Neural progenitor cell (in vitro differentiated cells): ENCODE measurements around the gene GMPPB. TPM values are rescaled to one million over a fixed set of nuclear protein-coding genes. Genes with fewer than 3 reads are reported as not detected.

Experiments used
- DNase-seq: peaks from one replicate; pipeline ENCODE4 v3.0.0-alpha.2; 2016; ENCODE audit warnings: low spot score
- H2AFZ ChIP-seq: fragments of 200-600 bp; sonication (generic); replicated peaks from 2 replicates; pipeline ENCODE4 v1.6.1; 2016; ENCODE audit warnings: antibody characterized with exemption
- H3F3A ChIP-seq: fragments of 200-600 bp; sonication (generic); 2 replicates; pipeline ENCODE4 v1.6.1; 2016; ENCODE audit warnings: antibody characterized with exemption, low read depth
- H3K27ac ChIP-seq: fragments of 200-600 bp; sonication (generic); 2 replicates; pipeline ENCODE4 v1.5.1; 2016; ENCODE audit warnings: mild to moderate bottlenecking
- H3K27me3 ChIP-seq: fragments of 200-600 bp; sonication (generic); 2 replicates; pipeline ENCODE4 v1.6.1; 2016; ENCODE audit warnings: mild to moderate bottlenecking, moderate library complexity
- H3K36me3 ChIP-seq: fragments of 200-600 bp; sonication (generic); 2 replicates; pipeline ENCODE4 v1.5.1; 2016
- H3K4me1 ChIP-seq: fragments of 200-600 bp; sonication (generic); 2 replicates; pipeline ENCODE4 v1.6.1; 2016; ENCODE audit warnings: mixed run types
- H3K4me2 ChIP-seq: fragments of 200-600 bp; sonication (generic); 2 replicates; pipeline ENCODE4 v1.6.1; 2016
- H3K4me3 ChIP-seq: fragments of 200-600 bp; sonication (generic); 2 replicates; pipeline ENCODE4 v1.5.1; 2016
- H3K79me2 ChIP-seq: fragments of 200-600 bp; sonication (generic); 2 replicates; pipeline ENCODE4 v1.6.1; 2016; ENCODE audit warnings: low read depth
- H3K9ac ChIP-seq: fragments of 200-600 bp; sonication (generic); 2 replicates; pipeline ENCODE4 v1.6.1; 2016
- H3K9me3 ChIP-seq: fragments of 200-600 bp; sonication (generic); 2 replicates; pipeline ENCODE4 v1.5.1; 2016; ENCODE audit warnings: low read depth
- H4K20me1 ChIP-seq: fragments of 200-600 bp; sonication (generic); 2 replicates; pipeline ENCODE4 v1.6.1; 2016; ENCODE audit warnings: low read depth
- H3K27ac Mint-ChIP-seq: 3 replicates; pipeline ENCODE4 v1.8.0; 2021; ENCODE audit warnings: mixed read lengths
- H3K27me3 Mint-ChIP-seq: 2 replicates; pipeline ENCODE4 v1.8.0; 2022; ENCODE audit warnings: low read depth, mild to moderate bottlenecking, inconsistent platforms, moderate library complexity, mixed read lengths; ENCODE audit not compliant: insufficient read depth
- H3K36me3 Mint-ChIP-seq: 3 replicates; pipeline ENCODE4 v1.8.0; 2021; ENCODE audit warnings: mixed read lengths
- H3K4me1 Mint-ChIP-seq: 3 replicates; pipeline ENCODE4 v1.8.0; 2021; ENCODE audit warnings: mixed read lengths
- H3K4me3 Mint-ChIP-seq: 3 replicates; pipeline ENCODE4 v1.8.0; 2021; ENCODE audit warnings: mild to moderate bottlenecking, moderate library complexity, mixed read lengths
- H3K9me3 Mint-ChIP-seq: 3 replicates; pipeline ENCODE4 v1.8.0; 2020; ENCODE audit warnings: mixed read lengths
- CTCF ChIP-seq: fragments of 200-600 bp; sonication (generic); IDR thresholded peaks from 2 replicates; pipeline ENCODE4 v1.5.1; 2017; ENCODE audit warnings: antibody characterized with exemption, mild to moderate bottlenecking
- EZH2 ChIP-seq: fragments of 200-600 bp; sonication (generic); IDR thresholded peaks from 2 replicates; pipeline ENCODE4 v1.6.1; 2017; ENCODE audit warnings: antibody characterized with exemption, mild to moderate bottlenecking, moderate library complexity
- EZH2phosphoT487 ChIP-seq: fragments of 200-600 bp; sonication (generic); IDR thresholded peaks from 2 replicates; pipeline ENCODE4 v1.6.1; 2017; ENCODE audit warnings: antibody characterized with exemption
- total RNA-seq: library from RNA; depleted of rRNA; stranded (reverse); fragments of >200 nt; gene quantifications from 2 replicates; pipeline ENCODE4 v1.2.3, GENCODE V29; 2015; ENCODE audit warnings: low replicate concordance

The GMPPB gene
- total RNA-seq, 1 donor from 2014 or later, result 10.6 TPM

GRCh38 chr3:49712631-49713317 is 11.0 kb downstream of the GMPPB start:
- Histone ChIP-seq H3K4me2 (no peak overlapping the region), H2AFZ (no peak overlapping the region), H3K9ac (no peak overlapping the region), H3K27me3 (no peaks in the 10 kb centered on the region), H3K36me3 (no peaks in the 10 kb centered on the region), H3K4me1 (no peaks in the 10 kb centered on the region), H3F3A (no peaks in the 10 kb centered on the region), H3K27ac (no peak overlapping the region), H3K4me3 (no peak overlapping the region), H4K20me1 (no peaks in the 10 kb centered on the region), H3K79me2 (no peaks in the 10 kb centered on the region), H3K9me3 (no peaks in the 10 kb centered on the region)
- no peak overlapping the region for H3K27ac Mint-ChIP-seq
- no peak for TF ChIP-seq EZH2phosphoT487
- no peak for TF ChIP-seq CTCF
- TF ChIP-seq EZH2, result no peak
- no peak overlapping the region for H3K4me3 Mint-ChIP-seq
- H3K36me3 Mint-ChIP-seq, result no peaks in the 10 kb centered on the region
- DNase-seq, result peak; percentile 21
- H3K9me3 Mint-ChIP-seq, result no peaks in the 10 kb centered on the region
- H3K4me1 Mint-ChIP-seq, result no peaks in the 10 kb centered on the region
- no peaks in the 10 kb centered on the region for H3K27me3 Mint-ChIP-seq

- H3F3A ChIP-seq, result no peaks in the 10 kb centered on the region
- H3K9me3 ChIP-seq, result no peaks in the 10 kb centered on the region
- no peaks in the 10 kb centered on the region for H3K27me3 ChIP-seq
- H3K79me2 ChIP-seq, result no peaks in the 10 kb centered on the region
- DNase-seq, result no peak
- H3K27ac ChIP-seq, result no peak overlapping the region
- Mint-ChIP-seq H3K27me3 (no peaks in the 10 kb centered on the region), H3K36me3 (no peaks in the 10 kb centered on the region), H3K4me1 (no peaks in the 10 kb centered on the region), H3K27ac (no peak overlapping the region), H3K9me3 (no peaks in the 10 kb centered on the region), H3K4me3 (peak overlapping the region; percentile 35)
- no peak overlapping the region for H3K4me2 ChIP-seq
- H3K36me3 ChIP-seq, result no peaks in the 10 kb centered on the region
- H3K4me3 ChIP-seq, result no peak overlapping the region
- H3K9ac ChIP-seq, result no peak overlapping the region
- no peaks in the 10 kb centered on the region for H4K20me1 ChIP-seq
- H2AFZ ChIP-seq, result no peak overlapping the region
- no peak for TF ChIP-seq EZH2
- TF ChIP-seq CTCF, result no peak
- no peak for TF ChIP-seq EZH2phosphoT487
- H3K4me1 ChIP-seq, result no peaks in the 10 kb centered on the region
These were observed 11.6 kb downstream of the GMPPB start for GRCh38 chr3:49712166-49712565.

GRCh38 chr3:49711489-49711888 is 12.3 kb downstream of the GMPPB start:
- no peak overlapping the region for H3K4me3 Mint-ChIP-seq
- no peaks in the 10 kb centered on the region for H4K20me1 ChIP-seq
- H3K9me3 Mint-ChIP-seq, result no peaks in the 10 kb centered on the region
- no peaks in the 10 kb centered on the region for H3F3A ChIP-seq
- no peaks in the 10 kb centered on the region for H3K79me2 ChIP-seq
- TF ChIP-seq EZH2 (no peak), CTCF (no peak), EZH2phosphoT487 (no peak)
- no peaks in the 10 kb centered on the region for H3K4me1 ChIP-seq
- no peaks in the 10 kb centered on the region for H3K4me1 Mint-ChIP-seq
- no peak overlapping the region for H3K9ac ChIP-seq
- no peaks in the 10 kb centered on the region for H3K36me3 ChIP-seq
- H2AFZ ChIP-seq, result no peak overlapping the region
- H3K36me3 Mint-ChIP-seq, result no peaks in the 10 kb centered on the region
- no peaks in the 10 kb centered on the region for H3K9me3 ChIP-seq
- H3K27ac ChIP-seq, result no peak overlapping the region
- no peak for DNase-seq
- H3K27ac Mint-ChIP-seq, result no peak overlapping the region
- no peaks in the 10 kb centered on the region for H3K27me3 ChIP-seq
- no peak overlapping the region for H3K4me2 ChIP-seq
- no peaks in the 10 kb centered on the region for H3K27me3 Mint-ChIP-seq
- H3K4me3 ChIP-seq, result no peak overlapping the region
